GM12865 (cell line): ENCODE results near the gene LTBP1.

Experiments
- DNase-seq: peaks from one replicate; pipeline ENCODE4 v3.0.0; 2010; ENCODE audit warnings: low read depth
- H3K4me3 ChIP-seq: 2 replicates; pipeline ENCODE4 v1.5.1; 2011; ENCODE audit warnings: mild to moderate bottlenecking, low read depth, low read length, control low read depth
- CTCF ChIP-seq: IDR thresholded peaks from 2 replicates; pipeline ENCODE4 v1.5.1; 2011; ENCODE audit warnings: low read length, control low read depth, low read depth, inconsistent platforms; ENCODE audit not compliant: insufficient read depth; ENCODE audit errors: missing control alignments

LTBP1 gene

DNA sequence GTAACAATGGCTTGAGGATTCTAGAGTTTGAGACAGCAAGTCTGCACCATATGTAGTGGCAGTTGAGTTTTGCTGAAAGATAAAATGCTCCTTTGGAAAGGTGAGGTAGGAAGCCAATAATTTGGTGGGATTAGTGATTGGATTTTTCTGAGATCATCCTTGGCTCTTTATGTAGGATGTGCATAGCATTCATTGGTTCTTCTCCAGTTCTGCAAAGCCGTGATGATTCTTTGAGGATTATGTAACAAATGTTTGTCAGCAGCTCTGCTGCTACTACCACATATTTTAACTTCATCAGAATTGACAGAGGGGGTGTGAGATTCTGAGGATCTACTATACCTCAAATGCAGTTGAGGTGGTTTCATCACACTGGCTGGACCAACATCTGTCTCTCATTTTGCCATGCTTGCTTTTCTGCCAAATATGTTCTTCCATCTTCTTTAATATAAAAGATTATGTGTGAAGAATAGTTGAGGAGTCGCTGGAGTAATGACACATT, 340.8 kb downstream of the LTBP1 start:
- TF ChIP-seq CTCF = no peak
- DNase-seq = no peak
- no peak overlapping the region for H3K4me3 ChIP-seq

GRCh38 chr2:33288011-33288410, 341.3 kb downstream of the LTBP1 start:
- H3K4me3 ChIP-seq = no peak overlapping the region
- no peak for DNase-seq
- no peak for TF ChIP-seq CTCF

- no peak overlapping the region for H3K4me3 ChIP-seq
- TF ChIP-seq CTCF = no peak
- DNase-seq = no peak
Observed at GRCh38 chr2:33289961-33290360, 343.2 kb downstream of the LTBP1 start.

DNA sequence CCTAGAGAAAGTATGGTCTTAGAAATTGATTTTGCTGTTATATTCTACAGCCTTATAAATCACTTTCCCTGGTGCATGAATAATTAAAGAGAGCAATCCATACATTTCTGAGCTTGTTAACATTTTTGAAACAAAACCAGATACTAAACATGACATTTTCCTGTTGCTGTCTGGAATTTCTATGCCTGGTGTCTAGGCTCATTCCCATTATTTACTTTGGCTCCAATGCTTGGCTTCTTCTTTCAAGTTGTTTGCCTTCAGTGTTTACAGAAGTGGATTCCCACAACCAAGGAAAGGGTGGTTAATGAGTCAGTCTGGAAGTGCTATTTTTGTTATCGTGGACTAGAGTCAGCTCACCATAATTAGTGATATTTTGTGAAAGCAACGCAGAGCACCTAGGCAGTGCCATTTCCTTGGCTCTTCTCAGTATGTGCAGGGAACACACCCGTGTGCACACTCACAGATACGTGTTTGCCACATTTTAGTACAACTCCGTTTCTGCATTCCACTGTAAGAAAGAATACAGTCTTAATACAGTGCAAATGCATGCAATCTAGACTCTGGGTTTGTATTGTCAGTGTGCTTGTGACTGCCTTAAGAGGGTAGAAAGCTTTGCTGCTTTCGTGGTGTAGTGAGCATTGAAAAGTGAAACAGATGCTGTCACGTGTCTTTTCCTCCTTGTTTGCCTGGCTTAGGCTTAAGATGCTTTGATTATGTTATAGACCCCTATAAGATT, 344.7 kb downstream of the LTBP1 start:
- TF ChIP-seq CTCF = no peak
- H3K4me3 ChIP-seq = no peak overlapping the region
- DNase-seq = no peak

- no peak for DNase-seq
- no peak for TF ChIP-seq CTCF
- no peak overlapping the region for H3K4me3 ChIP-seq
Observed at GRCh38 chr2:33292063-33292462, 345.3 kb downstream of the LTBP1 start.

DNA sequence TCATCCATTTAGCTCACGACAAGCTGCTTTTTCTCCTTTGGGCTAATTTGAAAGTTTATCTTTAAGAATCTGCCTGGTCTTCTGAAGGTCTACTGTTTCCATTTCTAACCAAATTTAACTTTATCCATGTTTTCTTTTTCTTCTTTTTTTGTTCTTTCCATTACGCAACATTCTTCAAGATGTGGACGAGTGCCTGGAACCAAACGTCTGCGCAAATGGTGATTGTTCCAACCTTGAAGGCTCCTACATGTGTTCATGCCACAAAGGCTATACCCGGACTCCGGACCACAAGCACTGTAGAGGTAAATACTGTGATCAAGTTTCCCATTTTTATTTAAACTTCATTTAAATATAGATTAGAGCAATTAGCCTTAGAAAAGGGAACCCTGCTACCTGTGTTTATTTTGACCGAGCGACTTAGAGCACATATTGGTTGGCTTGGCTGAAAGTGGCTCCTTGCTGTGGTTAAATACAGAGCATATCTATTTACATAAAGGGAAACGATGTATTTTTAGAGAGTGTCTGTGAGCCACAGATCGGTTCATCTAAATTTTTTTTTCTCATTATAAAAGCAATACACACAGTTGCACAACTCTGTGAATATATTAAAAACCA, 346.3 kb downstream of the LTBP1 start:
- peak; percentile 24 for DNase-seq
- no peak for TF ChIP-seq CTCF
- no peak overlapping the region for H3K4me3 ChIP-seq
